ENCODE measurements around the gene MBP.

- TF ChIP-seq TAF1 (IDR thresholded peaks at IDR 0.05; ENCODE audit: borderline replicate concordance, low read depth, low read length) (no peak), POLR2AphosphoS5 (IDR thresholded peaks at IDR 0.05; ENCODE audit: low read depth, low read length) (no peak)
Measured at GRCh38 chr18:77164763-77165485, 32.3 kb upstream of the MBP start.

Measured in GM12892 (cell line).